Astrocyte of the cerebellum (primary cell): ENCODE results near the gene GOLGA6L2.

Experiments used
- DNase-seq: peaks from one replicate; pipeline ENCODE4 v3.0.0-alpha.2; 2011; ENCODE audit warnings: low read depth
- H3K4me3 ChIP-seq: 2 replicates; pipeline ENCODE4 v1.5.1; 2011; ENCODE audit warnings: mild to moderate bottlenecking, low read depth, low read length, moderate library complexity
- in situ Hi-C: cut with HindIII; loops from 2 replicates; pipeline ENCODE4 v1.10.0; 2017; ENCODE audit warnings: low sequenced_read_pairs
- TF ChIP-seq, protein P1 (sequence below): IDR thresholded peaks from 2 replicates; pipeline ENCODE4 v1.5.1; 2012; ENCODE audit warnings: low read length, low read depth, moderate library complexity, mild to moderate bottlenecking; ENCODE audit errors: missing control alignments

GOLGA6L2 gene

DNA sequence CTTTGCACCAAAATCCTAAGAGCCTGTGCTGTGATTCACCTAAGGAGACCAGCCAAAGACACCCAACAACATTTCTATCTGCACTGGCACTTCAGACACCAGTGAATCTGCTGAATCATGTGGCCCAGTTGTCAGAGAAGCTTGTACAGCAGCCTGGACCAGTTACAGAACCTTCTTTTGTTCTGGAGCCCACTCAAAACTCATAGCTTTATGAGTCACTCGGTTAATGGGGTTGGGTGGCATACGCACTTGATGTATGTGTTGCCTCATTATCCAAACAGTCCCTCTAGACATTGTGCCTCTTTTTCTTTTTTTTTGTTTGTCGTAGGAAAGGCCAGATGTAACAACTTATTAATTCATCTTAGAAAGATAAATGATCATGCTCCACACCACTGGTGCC, 25.6 kb upstream of the GOLGA6L2 start:
- no peak for DNase-seq

DNA sequence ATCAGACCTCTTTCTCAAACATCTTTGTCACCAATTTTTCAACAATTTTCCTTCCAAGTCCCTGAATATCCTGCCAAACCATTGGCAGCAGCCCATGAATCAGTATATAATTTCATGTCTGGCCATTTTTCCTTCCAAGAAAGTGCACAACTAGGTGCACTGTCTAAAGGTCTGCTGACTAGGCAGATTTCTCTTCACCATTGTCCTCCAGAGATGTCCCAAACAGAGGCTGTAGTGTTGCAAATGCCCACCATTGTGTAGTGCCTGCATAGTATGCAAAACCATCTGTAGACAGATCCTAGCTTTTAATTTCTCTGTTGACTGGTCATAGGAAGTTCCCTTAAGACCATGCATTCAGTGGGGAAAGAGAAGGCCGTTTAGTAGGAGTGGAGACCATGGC, 25.0 kb upstream of the GOLGA6L2 start:
- no peak for DNase-seq
- H3K4me3 ChIP-seq, result no peak overlapping the region
- in situ Hi-C loops, result no loop called here
- TF ChIP-seq, protein P1, sequence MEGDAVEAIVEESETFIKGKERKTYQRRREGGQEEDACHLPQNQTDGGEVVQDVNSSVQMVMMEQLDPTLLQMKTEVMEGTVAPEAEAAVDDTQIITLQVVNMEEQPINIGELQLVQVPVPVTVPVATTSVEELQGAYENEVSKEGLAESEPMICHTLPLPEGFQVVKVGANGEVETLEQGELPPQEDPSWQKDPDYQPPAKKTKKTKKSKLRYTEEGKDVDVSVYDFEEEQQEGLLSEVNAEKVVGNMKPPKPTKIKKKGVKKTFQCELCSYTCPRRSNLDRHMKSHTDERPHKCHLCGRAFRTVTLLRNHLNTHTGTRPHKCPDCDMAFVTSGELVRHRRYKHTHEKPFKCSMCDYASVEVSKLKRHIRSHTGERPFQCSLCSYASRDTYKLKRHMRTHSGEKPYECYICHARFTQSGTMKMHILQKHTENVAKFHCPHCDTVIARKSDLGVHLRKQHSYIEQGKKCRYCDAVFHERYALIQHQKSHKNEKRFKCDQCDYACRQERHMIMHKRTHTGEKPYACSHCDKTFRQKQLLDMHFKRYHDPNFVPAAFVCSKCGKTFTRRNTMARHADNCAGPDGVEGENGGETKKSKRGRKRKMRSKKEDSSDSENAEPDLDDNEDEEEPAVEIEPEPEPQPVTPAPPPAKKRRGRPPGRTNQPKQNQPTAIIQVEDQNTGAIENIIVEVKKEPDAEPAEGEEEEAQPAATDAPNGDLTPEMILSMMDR, result no peak

More for the DNA sequence above, 25.6 kb upstream of the GOLGA6L2 start:
- TF ChIP-seq, protein P1, result no peak
- H3K4me3 ChIP-seq, result no peak overlapping the region
- in situ Hi-C loops, result no loop called here

DNA sequence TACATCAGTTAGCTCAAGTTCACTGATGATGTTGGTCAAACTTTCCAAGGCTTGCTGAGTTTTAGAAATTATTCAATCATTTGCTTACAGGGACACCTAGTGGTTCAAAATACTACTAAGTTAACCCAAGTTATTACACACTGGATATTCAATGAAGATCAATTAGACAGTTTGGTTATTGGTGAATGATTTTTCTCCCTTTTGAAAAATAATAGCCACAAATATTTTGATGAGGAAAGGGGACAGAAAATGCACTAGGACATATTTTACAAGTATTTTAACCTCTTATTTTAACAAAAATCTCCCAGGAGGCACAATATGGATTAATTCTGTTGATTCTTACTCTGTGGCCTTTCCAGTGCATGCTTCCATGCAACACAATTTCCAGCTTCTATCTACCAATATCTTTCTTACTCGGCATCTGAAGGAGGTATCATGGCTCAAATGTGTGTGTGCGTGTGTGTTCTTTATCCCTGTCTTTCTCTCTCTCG, 20.1 kb upstream of the GOLGA6L2 start:
- peak; percentile 6 for DNase-seq
- no peak overlapping the region for H3K4me3 ChIP-seq
- in situ Hi-C loops, result no loop called here
- TF ChIP-seq, protein P1, result no peak

DNA sequence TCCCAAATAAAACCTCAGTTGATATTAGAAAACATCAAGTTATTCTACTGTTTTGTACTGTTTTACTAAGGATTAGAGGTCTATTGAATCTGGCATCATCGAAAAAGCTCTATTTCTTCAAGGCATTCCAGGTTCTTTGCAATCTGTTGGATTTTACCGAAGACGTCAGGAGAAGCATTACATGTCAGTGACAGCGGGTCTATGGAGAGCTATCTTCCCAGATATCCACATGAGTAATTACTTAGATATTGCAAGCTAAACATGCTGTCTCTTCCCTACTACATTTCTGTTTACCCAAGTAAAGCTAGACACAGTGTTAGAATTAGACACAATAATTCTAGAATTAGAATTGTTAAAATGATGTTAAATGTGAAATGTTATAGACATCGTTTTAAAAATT, 10.8 kb upstream of the GOLGA6L2 start:
- no peak for DNase-seq
- TF ChIP-seq, protein P1, result no peak
- H3K4me3 ChIP-seq, result no peak overlapping the region
- in situ Hi-C loops, result no loop called here

DNA sequence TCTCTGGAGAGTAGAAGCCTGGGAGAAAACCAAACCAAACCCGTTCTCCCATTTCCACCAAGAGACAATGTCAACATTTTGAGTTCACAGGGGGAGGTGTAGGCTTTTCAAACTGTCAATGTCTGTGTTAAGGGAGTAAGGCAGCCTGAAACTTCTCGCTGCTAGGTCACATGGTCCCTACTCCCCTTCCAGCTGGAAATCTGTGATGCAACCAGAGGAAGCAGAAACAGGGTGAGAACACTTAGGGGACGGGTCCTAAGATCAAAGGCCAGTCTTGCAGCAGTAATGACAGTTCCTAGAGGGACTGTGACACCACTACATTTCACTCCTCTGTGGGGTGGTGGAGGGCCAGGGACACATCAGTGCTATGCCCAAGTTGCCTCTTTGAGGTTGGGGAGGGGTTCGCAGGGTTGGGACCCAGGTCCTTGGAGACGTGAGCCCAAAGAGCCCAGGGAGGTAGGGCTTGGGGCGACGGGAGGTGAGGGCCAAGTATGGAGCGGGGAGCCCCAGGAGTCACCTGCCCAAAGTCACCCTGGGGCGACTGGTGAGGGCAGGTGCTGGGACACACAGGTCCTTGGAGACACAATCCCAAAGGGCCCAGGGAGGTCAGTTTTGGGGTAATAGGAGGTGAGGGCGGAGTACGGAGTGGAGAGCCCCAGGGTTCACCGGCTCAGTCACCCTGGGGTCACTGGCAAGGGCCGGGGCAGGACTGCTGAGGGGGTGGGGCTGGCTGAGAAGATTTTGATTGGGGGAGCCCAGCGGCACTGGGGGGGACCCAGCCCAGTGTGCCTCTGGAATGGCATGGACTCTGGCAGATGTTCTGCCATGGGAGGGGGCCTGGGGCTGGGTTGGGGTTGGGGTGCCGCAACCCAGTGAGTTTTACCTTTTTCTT, 582 bp downstream of the GOLGA6L2 start:
- no peak overlapping the region for H3K4me3 ChIP-seq
- DNase-seq, result no peak
- in situ Hi-C loops, result no loop called here
- TF ChIP-seq, protein P1, result no peak

DNA sequence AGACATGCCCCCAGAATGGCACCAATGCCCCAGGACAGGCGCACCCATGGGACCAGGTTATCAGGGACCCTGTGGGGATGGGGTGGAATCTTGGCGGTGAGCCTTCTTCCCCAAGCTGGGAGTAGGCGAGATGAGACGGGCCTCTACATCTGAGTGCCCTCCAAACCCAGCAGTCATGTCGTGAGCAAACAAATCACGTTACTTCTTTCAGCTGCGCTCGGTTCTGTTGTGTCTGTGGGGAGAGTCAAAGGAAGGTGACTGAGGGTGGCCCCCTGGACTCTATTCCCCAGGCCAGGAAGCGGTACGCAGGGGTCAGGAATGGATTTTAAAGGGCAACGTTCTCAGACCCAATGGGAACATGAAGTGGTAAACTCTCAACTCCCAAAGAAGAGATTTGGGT, 2.8 kb downstream of the GOLGA6L2 start:
- in situ Hi-C loops, result no loop called here
- DNase-seq, result no peak
- no peak overlapping the region for H3K4me3 ChIP-seq
- TF ChIP-seq, protein P1, result no peak
